GM18873 (cell line): ENCODE measurements around the gene PLCB4.

Experiments
- ATAC-seq: cut with Tn5 transposase; IDR thresholded peaks from one replicate; pipeline ENCODE4 v1.9.1; 2021; ENCODE audit warnings: mild to moderate bottlenecking, moderate library complexity, moderate number of reproducible peaks; ENCODE audit not compliant: unreplicated experiment, low FRiP score

The PLCB4 gene

DNA sequence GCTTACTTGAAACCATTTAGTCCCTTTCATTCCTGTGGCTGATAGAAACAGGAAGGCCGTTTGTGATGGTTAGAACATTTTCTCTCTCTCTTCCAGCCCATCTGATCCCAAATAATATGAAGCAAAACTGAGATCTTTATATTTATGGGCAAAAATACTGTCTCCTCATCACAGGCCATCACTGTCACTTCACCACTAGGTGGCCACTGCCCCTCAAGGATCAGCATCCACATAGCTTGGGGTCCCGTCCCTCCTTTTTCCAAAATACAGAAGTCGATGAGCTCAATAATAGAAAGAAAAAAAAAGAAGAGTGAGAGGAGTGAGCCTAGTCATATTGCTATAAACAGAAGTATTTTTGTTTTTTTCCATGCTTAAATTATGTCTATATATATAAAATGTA, 399.1 kb downstream of the PLCB4 start:
- no peak for ATAC-seq

- ATAC-seq: no peak
These were observed 406.0 kb downstream of the PLCB4 start for GRCh38 chr20:9474835-9475415.

DNA sequence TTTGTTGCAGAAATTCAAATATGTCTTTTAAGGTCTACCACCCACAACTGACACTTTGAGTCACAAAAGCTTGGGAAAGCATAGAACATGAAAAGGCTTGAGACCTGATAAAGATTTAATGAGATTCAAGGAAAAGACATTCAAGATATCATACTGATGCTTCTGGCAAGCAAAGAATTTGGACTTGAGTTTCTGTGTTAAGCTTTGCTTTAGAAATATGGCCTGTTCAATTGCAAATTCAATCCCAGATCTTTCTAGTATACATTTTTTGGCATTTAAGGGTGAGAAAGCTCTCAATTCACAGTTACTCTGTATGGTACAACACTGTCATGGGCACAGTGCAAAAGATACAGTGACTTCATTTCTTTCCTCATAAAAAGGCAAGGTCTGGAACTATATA, 406.6 kb downstream of the PLCB4 start:
- ATAC-seq: no peak

DNA sequence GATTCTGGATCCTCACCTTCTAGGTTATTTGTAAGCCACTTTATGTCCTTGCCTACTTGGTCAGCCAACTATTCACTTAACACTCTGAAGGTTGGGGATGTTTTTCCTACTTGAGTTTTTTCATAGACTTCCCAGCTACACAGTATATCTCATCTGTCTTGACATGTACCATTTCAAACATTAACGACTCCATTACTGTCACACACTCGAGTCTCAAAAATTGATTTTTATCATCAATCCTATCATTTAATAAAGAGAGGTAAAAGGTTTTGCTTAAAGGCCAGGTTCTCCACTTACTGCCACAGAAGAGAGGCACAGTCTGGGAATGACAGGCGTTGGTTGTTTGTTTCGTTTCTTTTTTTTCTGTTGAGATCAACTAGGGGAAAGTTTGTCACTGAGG, 407.3 kb downstream of the PLCB4 start:
- ATAC-seq: no peak

- no peak for ATAC-seq
These were observed 407.8 kb downstream of the PLCB4 start for GRCh38 chr20:9476637-9477036.

GRCh38 chr20:9478771-9479170, 409.9 kb downstream of the PLCB4 start:
- no peak for ATAC-seq

GRCh38 chr20:9480066-9480465, 411.2 kb downstream of the PLCB4 start:
- ATAC-seq: no peak

DNA sequence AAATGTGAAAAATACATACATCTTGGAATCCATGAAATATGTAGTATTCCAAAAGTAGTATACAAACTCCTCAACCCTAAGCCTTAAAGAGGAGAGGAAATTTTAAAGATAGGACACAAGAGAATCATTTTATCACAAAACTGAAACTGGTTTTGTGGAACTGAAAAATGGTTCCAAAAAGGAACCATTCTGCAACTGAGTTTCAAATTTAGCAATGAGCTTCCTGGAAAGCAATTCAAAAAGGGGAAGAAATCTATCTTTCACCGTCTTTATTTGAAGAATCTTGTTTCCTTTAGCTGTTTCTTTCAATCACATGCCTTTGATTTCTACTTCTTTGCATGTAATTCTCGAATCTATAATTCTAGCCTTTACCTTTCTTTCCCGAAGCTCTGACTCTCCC, 413.3 kb downstream of the PLCB4 start:
- no peak for ATAC-seq

DNA sequence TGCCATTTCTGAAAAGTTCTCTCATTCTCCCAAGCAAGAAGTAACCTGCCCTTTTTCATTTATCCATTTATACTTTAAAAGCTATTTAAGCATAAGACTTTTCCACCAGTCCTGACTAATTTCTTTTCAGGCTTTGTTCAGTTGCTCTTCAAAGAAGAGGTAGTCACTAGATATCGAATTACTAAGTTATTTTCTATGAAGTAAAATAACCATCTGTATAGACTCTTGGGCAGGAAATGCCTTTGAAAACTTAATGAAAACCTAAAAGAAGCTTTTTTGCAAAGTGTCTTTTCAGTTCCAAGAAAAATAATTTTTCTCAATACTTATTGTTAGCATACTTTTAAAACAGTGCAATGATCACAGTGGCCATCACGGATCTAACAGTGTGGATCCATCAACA, 414.2 kb downstream of the PLCB4 start:
- no peak for ATAC-seq

GRCh38 chr20:9485614-9486340, 416.9 kb downstream of the PLCB4 start:
- no peak for ATAC-seq

DNA sequence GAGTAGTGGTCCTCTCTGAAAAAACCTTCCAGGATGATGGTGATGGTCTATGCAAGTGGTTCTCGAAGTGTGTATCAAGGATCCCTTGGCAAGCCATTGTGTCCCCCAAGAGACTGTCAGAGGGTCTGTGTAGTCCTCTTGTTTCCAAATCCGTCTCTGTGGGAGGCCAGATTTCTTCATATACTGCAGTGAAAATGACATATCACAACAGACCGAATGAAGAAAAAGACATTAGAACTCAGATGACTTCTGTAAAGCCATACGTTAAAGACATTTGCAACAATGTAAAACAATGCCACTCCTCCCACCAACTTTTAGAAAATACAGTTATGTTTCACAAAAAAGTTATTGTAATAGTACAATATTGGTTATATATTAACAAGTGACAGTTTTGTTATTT, 418.3 kb downstream of the PLCB4 start:
- ATAC-seq: no peak

DNA sequence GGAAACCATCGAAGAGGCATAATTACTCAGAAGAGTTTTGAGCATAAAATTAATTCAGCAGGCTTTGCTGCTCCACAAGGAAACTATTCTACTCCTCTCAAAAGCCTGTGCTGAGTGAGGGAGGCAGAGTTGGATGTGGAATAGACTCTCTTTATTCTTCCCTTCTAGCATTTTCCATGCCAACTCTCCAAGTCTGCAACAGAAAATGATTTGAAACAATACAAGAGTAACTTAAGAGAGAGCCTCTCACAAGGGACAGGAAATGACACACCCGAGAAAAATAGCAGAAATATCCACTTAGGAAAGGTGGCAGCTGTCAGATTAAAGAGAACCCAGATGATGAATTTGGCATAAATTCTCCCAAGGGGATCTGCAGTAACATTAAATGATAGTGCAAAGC, 419.2 kb downstream of the PLCB4 start:
- ATAC-seq: no peak

DNA sequence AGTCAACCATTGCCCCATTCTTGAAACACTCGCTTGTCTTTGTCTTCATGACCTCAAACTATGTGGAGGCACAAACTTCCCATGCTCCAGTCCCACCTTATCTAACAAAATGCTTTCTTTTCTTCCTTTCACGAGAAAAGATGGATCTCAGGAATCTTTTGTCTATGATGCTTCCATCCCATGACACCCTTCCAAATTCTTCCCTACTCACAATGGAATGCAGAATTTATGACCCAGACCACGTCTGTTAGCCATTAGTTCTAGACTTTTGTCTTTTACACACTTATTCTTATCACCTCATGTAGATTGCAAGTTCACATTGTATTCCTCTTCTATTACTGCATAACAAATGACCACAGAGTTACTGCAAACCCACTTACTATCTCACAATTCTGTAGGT, 421.3 kb downstream of the PLCB4 start:
- no peak for ATAC-seq

GRCh38 chr20:9490631-9491030, 421.7 kb downstream of the PLCB4 start:
- no peak for ATAC-seq

DNA sequence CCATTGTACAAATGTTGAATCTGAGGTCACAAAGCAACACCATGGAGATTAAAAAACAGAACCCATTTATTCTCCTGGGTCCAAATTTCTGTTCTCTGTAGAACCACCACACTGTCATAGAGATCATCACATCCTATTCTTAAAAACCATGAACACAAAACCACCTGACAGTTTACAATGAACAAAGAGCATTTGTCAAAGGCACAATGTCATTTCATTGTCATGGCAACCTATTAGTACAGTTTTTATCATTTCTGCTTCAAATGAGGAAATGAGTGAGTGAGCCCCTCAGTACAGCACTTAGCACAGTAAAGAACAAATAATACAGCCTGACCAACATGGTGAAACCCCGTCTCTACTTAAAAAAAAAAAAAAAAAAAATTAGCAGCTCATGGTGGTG, 422.4 kb downstream of the PLCB4 start:
- ATAC-seq: no peak

- ATAC-seq: no peak
These were observed 423.2 kb downstream of the PLCB4 start for GRCh38 chr20:9492067-9492466.

GRCh38 chr20:9493803-9494202, 424.9 kb downstream of the PLCB4 start:
- no peak for ATAC-seq

DNA sequence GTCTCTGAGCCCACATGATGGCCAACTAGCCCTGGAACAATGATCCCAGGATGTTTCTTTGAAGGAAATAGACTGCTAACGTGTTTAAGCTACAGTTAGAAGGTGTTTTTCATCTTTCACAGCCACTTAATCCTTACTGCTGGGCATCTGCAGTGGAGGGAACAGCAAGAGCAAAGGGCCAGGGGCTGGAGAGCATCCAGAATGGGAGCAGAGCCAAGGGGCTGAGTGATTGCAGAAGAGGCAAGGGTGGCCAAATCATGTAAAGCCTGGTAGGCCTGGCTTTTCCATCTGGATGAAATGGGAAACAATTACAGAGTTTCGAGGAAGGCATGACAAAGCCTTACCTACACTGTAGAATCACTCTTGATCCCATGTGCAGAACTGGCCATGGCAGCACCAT, 426.8 kb downstream of the PLCB4 start:
- no peak for ATAC-seq

DNA sequence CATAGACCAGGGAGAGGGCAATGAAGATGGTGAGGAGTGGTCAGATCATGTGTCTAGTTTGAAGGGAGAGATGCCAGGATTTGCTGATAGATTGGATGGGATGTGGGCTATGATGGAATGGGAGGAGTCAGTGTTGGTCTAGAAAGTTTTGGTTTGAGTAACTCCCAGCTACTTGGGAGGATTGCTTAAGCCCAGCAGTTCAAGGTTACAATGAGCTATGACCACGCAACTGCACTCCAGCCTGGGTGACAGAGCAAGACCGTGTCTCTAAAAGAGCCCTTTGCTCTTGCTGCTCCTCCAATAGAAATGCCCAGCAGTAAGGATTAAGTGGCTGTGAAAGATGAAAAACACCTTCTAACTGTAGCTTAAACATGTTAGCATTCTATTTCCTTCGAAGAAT, 427.3 kb downstream of the PLCB4 start:
- no peak for ATAC-seq

GRCh38 chr20:9498322-9498721, 429.4 kb downstream of the PLCB4 start:
- no peak for ATAC-seq

GRCh38 chr20:9499126-9499899, 430.4 kb downstream of the PLCB4 start:
- no peak for ATAC-seq

GRCh38 chr20:9500121-9500520, 431.2 kb downstream of the PLCB4 start:
- no peak for ATAC-seq
